Limb (tissue), 2 donors: Measurements from ENCODE around the gene STX18.
"Not testable (repeated sequence)": the region's sequence is repeated elsewhere in the genome, so short reads cannot be mapped to it uniquely, and the experiment has no call there.

Experiments used
- DNase-seq, 2 donors: peaks; one replicate each; pipeline ENCODE4 v3.0.0-alpha.2; 2016; ENCODE audit errors: extremely low spot score in 2 of 2

Gene STX18

DNA sequence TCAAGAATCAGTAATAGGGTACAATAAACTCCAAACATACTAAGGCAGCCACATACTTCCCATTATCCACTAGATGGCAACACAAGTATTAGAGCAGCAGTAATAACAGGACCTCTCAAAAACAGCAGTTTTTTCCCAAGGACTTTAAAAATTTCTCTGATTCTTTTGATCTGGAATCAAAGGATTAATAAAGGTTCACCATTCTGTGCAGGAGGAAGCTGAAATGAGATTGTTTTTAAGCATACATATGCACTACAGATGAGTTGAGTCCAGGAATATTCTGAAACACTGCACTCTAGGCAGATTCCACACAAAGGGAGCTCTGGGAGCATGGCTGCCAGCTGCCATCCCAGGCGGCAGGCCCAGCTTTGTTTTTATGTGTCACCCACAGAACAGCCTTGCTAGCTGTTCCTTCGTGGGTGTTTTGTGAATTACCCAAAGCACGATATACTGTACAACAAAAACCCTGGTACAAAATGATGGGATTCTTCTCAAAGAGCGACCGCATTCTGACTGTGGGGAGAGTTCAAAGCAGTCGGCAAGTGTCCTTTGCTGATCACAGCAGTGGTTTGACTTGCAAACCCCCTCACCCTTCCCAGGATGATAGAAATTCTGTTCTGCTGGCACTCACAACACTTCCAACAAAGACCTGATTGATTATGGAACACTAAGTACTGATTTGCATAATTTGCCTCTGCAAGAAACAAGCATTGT is 61.0 kb downstream of the STX18 start:
- DNase-seq, result peak; percentile 15 to 42

DNA sequence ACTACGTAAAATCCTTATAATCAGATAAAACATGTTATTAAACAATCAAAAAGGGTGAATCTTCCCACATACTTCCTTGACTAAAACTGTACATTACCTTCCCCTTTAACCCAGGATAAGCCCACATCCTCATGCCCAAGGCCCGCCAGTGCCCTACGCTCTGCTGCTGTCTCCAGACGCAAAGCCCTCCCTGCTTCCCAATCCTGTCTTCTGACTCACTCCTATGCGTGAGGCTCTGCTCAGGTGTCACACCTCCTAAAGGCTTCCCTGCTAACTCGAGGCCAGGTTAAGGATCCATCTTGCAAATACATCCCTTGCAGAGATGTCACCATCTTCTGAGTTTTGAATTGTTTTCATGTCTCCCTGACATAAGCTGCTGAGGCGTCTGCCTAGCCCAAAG is 61.6 kb downstream of the STX18 start:
- no peak for DNase-seq

- DNase-seq, result no peak
These were observed 62.5 kb downstream of the STX18 start for GRCh38 chr4:4479366-4479765.

- DNase-seq, result no peak
These were observed 64.1 kb downstream of the STX18 start for GRCh38 chr4:4477796-4478195.

GRCh38 chr4:4477391-4477790 is 64.5 kb downstream of the STX18 start:
- DNase-seq, result no peak

DNA sequence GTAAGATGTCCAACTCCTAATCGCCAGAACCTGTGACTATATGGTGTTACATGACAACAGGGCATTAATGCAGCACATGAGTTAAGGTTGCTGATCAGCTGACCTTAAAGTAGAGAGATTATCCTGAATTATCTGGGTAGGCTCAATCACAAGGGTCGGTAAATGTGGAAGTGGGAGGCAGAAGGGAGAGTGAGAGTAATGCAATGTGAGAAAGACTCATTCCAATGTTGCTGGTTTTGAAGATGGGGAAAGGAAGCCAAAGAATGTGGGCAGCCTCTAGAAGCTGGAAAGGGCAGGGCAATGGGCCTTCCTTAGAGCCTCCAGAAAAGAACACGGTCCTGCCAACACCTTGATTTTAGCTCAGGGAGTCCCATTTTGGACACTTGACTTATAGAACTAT is 67.4 kb downstream of the STX18 start:
- no peak for DNase-seq

DNA sequence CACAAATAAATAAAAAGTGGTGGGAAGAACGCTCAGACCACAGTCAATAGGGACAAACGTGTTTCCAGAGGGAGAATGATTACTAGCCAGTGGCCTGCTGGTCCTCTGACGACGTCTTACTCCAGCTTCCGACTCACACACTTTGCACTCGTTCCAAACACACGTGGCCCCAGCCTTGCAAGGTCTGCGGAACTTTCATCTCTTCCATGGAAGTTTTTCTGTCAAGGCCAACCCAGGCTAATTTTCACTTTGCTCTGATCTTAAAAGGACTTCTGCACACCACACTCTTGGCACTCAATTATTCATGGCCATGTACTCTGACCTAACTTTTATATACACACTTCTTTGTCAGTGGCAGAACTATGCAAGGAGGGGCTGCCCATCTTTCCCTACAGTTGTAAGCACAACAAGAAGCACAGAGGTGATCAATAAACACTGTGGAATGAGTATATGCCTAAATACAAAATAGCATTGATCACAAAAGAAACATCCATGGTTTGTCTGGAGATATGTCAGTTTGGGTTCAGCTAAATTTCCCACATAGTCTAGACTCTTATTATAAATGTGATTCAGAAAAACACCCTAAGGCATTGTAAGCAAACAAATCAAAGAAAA is 69.4 kb downstream of the STX18 start:
- DNase-seq, result no peak

GRCh38 chr4:4471195-4471594 is 70.7 kb downstream of the STX18 start:
- DNase-seq, result no peak

- no peak for DNase-seq
These were observed 71.6 kb downstream of the STX18 start for GRCh38 chr4:4470208-4470607.

- not testable (repeated sequence) for DNase-seq
These were observed 76.6 kb downstream of the STX18 start for GRCh38 chr4:4465238-4465637.

GRCh38 chr4:4462970-4463369 is 78.9 kb downstream of the STX18 start:
- DNase-seq, result no peak

DNA sequence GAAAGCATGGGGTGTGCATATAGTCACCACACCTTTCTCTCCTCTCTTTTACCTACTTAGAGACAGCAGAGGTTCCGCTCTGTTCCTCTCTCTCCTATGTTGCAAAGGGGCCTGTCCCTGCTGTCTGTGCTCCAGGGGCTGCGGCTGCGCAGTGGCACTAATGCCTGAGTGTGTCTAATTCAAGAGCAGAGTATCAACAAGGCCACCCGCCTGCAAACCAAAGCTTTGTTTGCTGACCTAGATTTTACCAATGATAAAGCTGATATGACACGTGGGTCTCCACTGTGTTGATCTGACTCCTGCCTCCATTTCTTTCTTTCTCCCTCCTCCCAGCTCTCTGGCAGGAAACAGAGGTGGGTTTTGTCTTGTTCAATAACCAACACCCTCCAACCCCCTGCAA is 80.0 kb downstream of the STX18 start:
- DNase-seq, result no peak

DNA sequence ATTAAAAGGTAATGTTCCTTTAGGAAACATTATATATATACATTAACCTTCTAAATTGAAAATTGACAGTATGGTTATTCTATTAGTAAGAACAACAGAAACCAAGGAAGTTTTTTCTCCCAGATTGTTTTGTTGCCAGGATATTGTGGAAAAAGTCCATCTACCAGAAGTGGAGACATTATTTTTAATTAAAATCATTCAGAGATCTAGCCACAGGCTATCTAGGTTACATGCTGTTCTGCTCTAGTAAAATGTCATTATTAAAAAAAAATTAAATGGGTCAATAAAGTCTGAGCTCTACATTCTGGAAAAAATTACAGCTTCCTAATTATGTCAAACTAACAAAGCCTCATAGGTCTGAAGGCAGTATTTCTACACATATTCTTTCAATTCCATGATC is 80.7 kb downstream of the STX18 start:
- DNase-seq, result no peak

GRCh38 chr4:4460759-4461158 is 81.1 kb downstream of the STX18 start:
- no peak for DNase-seq

DNA sequence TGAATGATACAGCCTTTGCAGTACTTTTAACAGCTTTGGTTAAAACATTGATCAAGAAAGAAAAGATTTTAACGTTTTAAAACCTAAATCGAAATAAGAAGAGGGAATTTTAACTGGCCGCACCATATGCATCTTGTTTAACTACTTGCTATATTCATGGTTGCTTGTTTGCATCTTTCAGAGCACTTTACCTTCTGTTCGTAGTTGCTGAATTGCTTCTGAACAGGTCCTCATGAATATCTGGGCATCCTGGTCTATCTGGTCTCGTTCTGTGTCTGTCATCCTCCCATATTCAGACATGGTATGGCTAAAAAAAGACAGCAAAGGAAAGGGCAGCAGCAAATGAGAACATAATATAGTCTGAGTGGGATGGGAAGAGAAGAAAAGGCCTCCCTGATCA is 82.7 kb downstream of the STX18 start:
- no peak for DNase-seq

DNA sequence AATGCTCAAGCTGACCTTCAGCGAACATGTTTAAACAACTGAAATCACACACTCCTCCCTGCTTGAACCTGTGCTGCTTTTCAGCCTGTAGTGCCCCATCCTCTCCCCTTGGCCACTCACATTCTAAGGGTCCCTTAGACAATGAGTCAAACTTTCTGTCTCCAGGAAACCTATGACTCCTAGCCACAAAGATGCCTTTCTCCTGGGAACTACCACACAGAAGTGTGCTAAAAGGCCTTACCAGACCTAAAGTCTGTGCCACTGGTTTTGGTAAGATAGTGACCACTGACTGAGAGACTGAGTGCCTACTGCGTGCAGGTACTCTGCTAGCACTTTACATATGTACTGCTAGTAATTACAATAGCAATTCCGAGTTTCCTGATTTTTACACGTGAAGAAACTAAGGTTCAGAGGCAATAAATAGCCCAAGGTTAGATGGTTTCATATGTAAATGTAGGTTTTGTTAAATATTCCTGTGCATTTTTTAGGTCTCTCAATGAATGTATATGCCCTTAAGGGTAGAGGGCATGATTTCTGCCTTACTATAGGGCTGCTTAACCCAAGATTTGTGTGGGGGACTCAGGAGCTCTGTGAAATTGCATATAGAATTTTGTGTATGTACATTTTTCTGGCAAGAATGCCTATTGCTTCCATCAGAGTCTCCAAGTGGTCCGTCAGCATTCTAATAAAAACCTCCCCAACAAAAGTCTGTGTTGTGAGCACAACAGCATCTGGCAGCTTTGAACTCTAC is 83.9 kb downstream of the STX18 start:
- no peak for DNase-seq

DNA sequence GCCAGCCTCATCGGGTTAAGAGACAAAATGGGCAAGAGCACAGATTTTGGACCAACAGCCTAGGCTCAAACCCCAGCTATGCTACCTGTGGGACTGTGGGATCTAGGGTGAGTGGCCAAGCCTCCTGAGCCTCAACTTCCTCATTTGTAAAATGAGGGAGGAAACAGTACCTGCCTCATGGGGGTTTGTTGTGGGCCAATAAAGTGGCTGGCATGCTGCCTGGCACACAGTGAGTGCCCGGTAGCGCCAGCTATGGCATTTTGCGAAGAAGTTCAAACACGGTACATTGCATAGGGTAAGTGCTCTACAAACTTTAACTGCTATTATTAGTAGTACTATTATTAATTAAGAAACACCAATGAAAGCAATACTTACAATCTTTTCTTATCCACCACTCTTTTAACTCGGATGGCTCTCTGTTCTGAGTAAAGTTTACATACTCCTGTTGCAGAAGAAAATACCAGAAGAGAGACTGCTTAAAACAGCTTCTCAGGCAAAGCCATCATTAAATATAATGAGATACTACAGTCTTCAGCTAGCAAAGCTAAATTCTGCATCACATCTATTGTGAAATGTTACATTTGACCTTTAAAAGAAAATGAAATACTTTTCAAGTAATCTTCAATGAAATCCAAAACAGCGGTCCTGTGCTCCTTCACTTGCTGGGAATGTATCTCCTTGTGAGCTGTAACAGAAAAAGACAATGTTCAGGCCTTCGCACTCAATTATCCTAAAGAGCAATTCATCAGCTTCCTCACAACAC is 84.9 kb downstream of the STX18 start:
- no peak for DNase-seq

GRCh38 chr4:4456351-4456750 is 85.5 kb downstream of the STX18 start:
- no peak for DNase-seq

DNA sequence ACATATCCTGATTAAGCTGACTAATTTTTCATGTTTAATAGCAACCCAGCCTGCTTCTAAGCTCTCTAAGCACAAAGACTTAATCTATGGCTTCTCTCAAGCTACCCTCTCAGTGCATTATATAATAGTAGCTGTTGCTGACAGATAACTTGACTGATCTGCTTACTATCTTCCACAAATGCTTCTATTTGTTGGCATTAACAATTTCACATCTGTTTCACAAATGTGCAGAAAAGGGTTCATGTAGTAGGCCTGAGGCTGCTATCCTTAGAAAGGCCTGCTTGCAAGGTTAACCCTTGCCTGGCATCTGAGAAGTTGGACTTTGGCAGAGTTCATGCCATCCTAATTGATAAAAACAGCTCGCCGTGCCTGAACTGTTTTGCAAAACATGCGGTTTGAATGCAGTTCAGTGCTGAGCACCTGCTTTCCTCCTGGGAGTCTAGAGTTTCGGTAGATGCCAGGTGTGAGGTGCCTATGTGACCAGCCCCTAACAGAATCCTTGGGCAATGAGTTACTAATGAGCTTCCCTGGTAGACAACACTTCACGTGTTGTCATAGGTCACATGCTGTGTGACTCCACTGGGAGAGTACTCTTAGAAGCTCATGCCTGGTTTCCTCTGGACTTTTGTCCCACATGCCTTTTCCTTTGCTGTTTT is 86.5 kb downstream of the STX18 start:
- peak in 1 of 2 donors; percentile 2 for DNase-seq

DNA sequence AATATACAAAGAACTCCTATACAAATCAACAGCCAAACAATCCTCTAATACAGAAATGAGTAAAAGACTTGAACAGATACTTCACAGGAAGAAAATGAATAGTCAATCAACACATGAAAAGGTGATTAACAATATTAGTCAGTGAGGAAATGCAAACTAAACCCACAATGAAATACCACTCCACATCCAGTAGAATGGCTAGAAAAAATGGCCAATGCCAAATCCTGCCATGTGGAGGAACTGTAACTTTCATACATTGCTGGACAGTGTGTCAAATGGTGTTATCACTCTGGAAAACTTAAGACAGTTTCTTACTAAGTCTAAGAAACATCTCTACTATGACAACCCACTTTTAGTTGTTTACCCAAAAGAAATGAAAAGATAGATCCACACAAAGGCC is 95.4 kb downstream of the STX18 start:
- no peak for DNase-seq

DNA sequence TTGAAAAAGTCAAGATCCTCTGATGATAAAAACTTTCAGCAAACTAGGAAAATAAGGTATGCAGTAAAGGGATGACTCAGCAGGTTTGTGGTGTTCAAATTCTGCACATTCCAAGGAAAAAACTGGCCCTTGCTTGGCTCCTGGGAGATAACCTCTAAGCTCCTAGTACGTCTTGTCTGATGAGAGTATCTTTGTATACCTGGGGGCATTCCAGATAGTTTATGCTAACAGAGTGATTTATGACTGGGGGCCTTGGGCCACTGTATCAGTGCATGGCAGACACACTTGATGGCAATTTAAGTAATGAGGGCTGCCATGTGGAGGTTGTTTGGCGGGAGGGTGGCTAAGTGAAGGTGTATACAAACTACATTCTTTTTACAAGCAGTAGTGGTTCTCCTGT is 98.0 kb downstream of the STX18 start:
- no peak for DNase-seq
